A549 (cell line): Measurements from ENCODE around the gene PPM1G. TPM values are rescaled to one million over a fixed set of nuclear protein-coding genes. Genes with fewer than 3 reads are reported as not detected.

Experiments
- ATAC-seq, 2 experiments: fragments of 200-7000 bp in 1 of 2; fragments of >200 bp in 1 of 2; cut with Nextera tagmentation in 1 of 2; cut with Tn5 transposase in 1 of 2; 3 replicates each; pipeline versions ENCODE4 v1.8.0 to v1.9.1; 2018 to 2020; ENCODE audit warnings: mild to moderate bottlenecking in 1 of 2, moderate library complexity in 1 of 2
- CTCF ChIA-PET: fragments of 300-600 bp; sonication (Branson Sonifier 250); formaldehyde crosslinking; extraction: SDS; loops from one replicate; lab custom pipeline; 2021; ENCODE audit warnings: antibody characterized with exemption, inconsistent platforms; lab: Yijun Ruan, JAX
- POLR2A ChIA-PET: fragments of 350-600 bp; formaldehyde crosslinking; extraction: SDS; loops from one replicate; lab custom pipeline; 2021; ENCODE audit warnings: antibody characterized with exemption, inconsistent platforms; lab: Yijun Ruan, JAX
- DNase-seq, 2 experiments: peaks; one replicate each; pipeline versions ENCODE4 v3.0.0 to v3.0.0-alpha.2; 2011 to 2016; ENCODE audit warnings: low read depth in 1 of 2, low spot score in 1 of 2
- FAIRE-seq: peaks from 2 replicates; lab custom pipeline; 2011; peaks lifted over from hg19 to GRCh38; lab: Jason Lieb, UNC
- H3K27ac ChIP-seq, 2 experiments: fragments of >200 bp; sonication (Bioruptor Twin); formaldehyde crosslinking; 3 replicates each; pipeline ENCODE4 v1.5.1; 2016 to 2017
- H3K4me1 ChIP-seq: fragments of >200 bp; sonication (Bioruptor Twin); formaldehyde crosslinking; 3 replicates; pipeline ENCODE4 v1.6.1; 2016
- H3K4me2 ChIP-seq: fragments of >200 bp; sonication (Bioruptor Twin); formaldehyde crosslinking; 3 replicates; pipeline ENCODE4 v1.6.1; 2016
- H3K4me3 ChIP-seq: fragments of >200 bp; sonication (Bioruptor Twin); formaldehyde crosslinking; 3 replicates; pipeline ENCODE4 v1.5.1; 2016
- H3K9me3 ChIP-seq: fragments of >200 bp; sonication (Bioruptor Twin); formaldehyde crosslinking; 3 replicates; pipeline ENCODE4 v1.6.1; 2016
- BHLHE40 ChIP-seq: IDR thresholded peaks from 2 replicates; pipeline ENCODE4 v1.6.1; 2012; ENCODE audit warnings: low read depth, low read length, inconsistent platforms
- CBX8 ChIP-seq: fragments of 200-600 bp; sonication (generic); IDR thresholded peaks from 2 replicates; pipeline ENCODE4 v1.6.1; 2016
- CHD4 ChIP-seq: fragments of 200-600 bp; sonication (generic); IDR thresholded peaks from 2 replicates; pipeline ENCODE4 v1.6.1; 2016; ENCODE audit warnings: antibody characterized with exemption, mild to moderate bottlenecking, borderline replicate concordance
- CTCF ChIP-seq: fragments of >200 bp; sonication (Bioruptor Twin); formaldehyde crosslinking; IDR thresholded peaks from 3 replicates; pipeline ENCODE4 v1.5.1; 2016
- ESRRA ChIP-seq: fragments of 150-350 bp; IDR thresholded peaks from 2 replicates; pipeline ENCODE4 v1.6.1; 2014; ENCODE audit warnings: mild to moderate bottlenecking, low read length, borderline replicate concordance
- FOSB ChIP-seq: fragments of 250-450 bp; sonication (Bioruptor Pico); IDR thresholded peaks from 2 replicates; pipeline ENCODE4 v1.5.0; 2020; ENCODE audit warnings: mild to moderate bottlenecking, moderate library complexity
- FOSL2 ChIP-seq, 2 experiments: fragments of 450-650 bp in 1 of 2; fragments of >200 bp in 1 of 2; sonication (Bioruptor Twin) in 1 of 2; formaldehyde crosslinking; IDR thresholded peaks; 2 replicates each; pipeline versions ENCODE4 v1.5.0 to v1.6.1; 2016 to 2020; ENCODE audit warnings: mild to moderate bottlenecking in 1 of 2, moderate library complexity in 1 of 2
- FOXS1 ChIP-seq: fragments of 250-450 bp; sonication (Bioruptor Pico); IDR thresholded peaks from 2 replicates; pipeline ENCODE4 v1.5.0; 2020; ENCODE audit warnings: mild to moderate bottlenecking, moderate library complexity
- GATA3 ChIP-seq: IDR thresholded peaks from 2 replicates; pipeline ENCODE4 v1.6.1; 2012; ENCODE audit warnings: borderline replicate concordance
- HOXA7 ChIP-seq: fragments of 250-450 bp; sonication (Bioruptor Pico); IDR thresholded peaks from 2 replicates; pipeline ENCODE4 v1.5.0; 2020; ENCODE audit warnings: mild to moderate bottlenecking, moderate library complexity
- HOXB5 ChIP-seq: fragments of 250-450 bp; sonication (Bioruptor Pico); IDR thresholded peaks from 2 replicates; pipeline ENCODE4 v1.5.0; 2020; ENCODE audit warnings: mild to moderate bottlenecking, moderate library complexity
- JUNB ChIP-seq: fragments of >200 bp; sonication (Bioruptor Twin); formaldehyde crosslinking; IDR thresholded peaks from 2 replicates; pipeline ENCODE4 v1.6.1; 2016
- KDM1A ChIP-seq: fragments of 200-600 bp; sonication (generic); IDR thresholded peaks from 2 replicates; pipeline ENCODE4 v1.6.1; 2016; ENCODE audit warnings: low read depth, mild to moderate bottlenecking
- KDM5A ChIP-seq: fragments of 200-600 bp; sonication (generic); IDR thresholded peaks from 2 replicates; pipeline ENCODE4 v1.6.1; 2016; ENCODE audit warnings: antibody characterized with exemption, mild to moderate bottlenecking
- MAZ ChIP-seq: fragments of 150-350 bp; IDR thresholded peaks from 2 replicates; pipeline ENCODE4 v1.6.1; 2014; ENCODE audit warnings: antibody characterized with exemption, low read depth, low read length, borderline replicate concordance
- NFE2L2 ChIP-seq: fragments of 150-350 bp; conservative IDR thresholded peaks from 2 replicates; pipeline ENCODE4 v1.6.1; 2014; ENCODE audit warnings: low read length
- PBX3 ChIP-seq: IDR thresholded peaks from 2 replicates; pipeline ENCODE4 v1.6.1; 2012
- POLR2AphosphoS2 ChIP-seq: conservative IDR thresholded peaks from 2 replicates; pipeline ENCODE4 v1.6.1; 2012; ENCODE audit warnings: low read length, improper control_type of control experiment, inconsistent platforms
- RFX5 ChIP-seq: fragments of 450-650 bp; IDR thresholded peaks from 2 replicates; pipeline ENCODE4 v1.7.1; 2014; ENCODE audit warnings: antibody characterized with exemption, mild to moderate bottlenecking, moderate library complexity
- RNF2 ChIP-seq: fragments of 200-600 bp; sonication (generic); IDR thresholded peaks from 2 replicates; pipeline ENCODE4 v1.6.1; 2016; ENCODE audit warnings: low read depth, mild to moderate bottlenecking, antibody characterized with exemption, moderate library complexity, borderline replicate concordance
- SMC3 ChIP-seq: fragments of >200 bp; sonication (Bioruptor Twin); formaldehyde crosslinking; IDR thresholded peaks from 3 replicates; pipeline ENCODE4 v1.6.1; 2018; ENCODE audit warnings: inconsistent platforms
- TP53 ChIP-seq: fragments of 250-450 bp; sonication (Bioruptor Pico); IDR thresholded peaks from 2 replicates; pipeline ENCODE4 v1.5.0; 2021; ENCODE audit warnings: mild to moderate bottlenecking, moderate library complexity
- USF2 ChIP-seq: fragments of 450-650 bp; IDR thresholded peaks from 2 replicates; pipeline ENCODE4 v1.6.1; 2014; ENCODE audit warnings: antibody characterized with exemption
- ZNF302 ChIP-seq: fragments of 250-450 bp; sonication (Bioruptor Pico); IDR thresholded peaks from 2 replicates; pipeline ENCODE4 v1.9.0; 2021; ENCODE audit warnings: inconsistent platforms, mild to moderate bottlenecking, moderate library complexity
- WGBS: methylation state at CpG from one replicate; pipeline ENCODE4 v1.1.6; 2017; ENCODE audit errors: missing lambda C conversion rate; 5-methylcytosine and 5-hydroxymethylcytosine counted together
- polyA plus RNA-seq, 4 experiments: library from polyadenylated mRNA; depleted of rRNA in 3 of 4; stranded (reverse); fragments of >200 nt; fragmentation: RNase III in 1 of 4; extraction: RNeasy Plus Mini Kit Qiagen cat#74134 plus additional on column Dnase treatment in 1 of 4; gene quantifications; 2 replicates in 3 of 4; 3 replicates in 1 of 4; pipeline ENCODE4 v1.2.3, GENCODE V29; 2011 to 2017
- TF ChIP-seq, protein P1 (sequence below): fragments of 250-450 bp; sonication (Bioruptor Pico); IDR thresholded peaks from 2 replicates; pipeline ENCODE4 v1.5.0; 2021; ENCODE audit warnings: mild to moderate bottlenecking, moderate library complexity, borderline replicate concordance
- TF ChIP-seq, protein P2 (sequence below): fragments of 250-450 bp; sonication (Bioruptor Pico); IDR thresholded peaks from 2 replicates; pipeline ENCODE4 v1.5.0; 2020; ENCODE audit warnings: low read depth, mild to moderate bottlenecking, moderate library complexity

PPM1G gene
- polyA plus RNA-seq, 2 of the 4 experiments (the other 2 are of a cell fraction): 129 to 230 TPM

DNA sequence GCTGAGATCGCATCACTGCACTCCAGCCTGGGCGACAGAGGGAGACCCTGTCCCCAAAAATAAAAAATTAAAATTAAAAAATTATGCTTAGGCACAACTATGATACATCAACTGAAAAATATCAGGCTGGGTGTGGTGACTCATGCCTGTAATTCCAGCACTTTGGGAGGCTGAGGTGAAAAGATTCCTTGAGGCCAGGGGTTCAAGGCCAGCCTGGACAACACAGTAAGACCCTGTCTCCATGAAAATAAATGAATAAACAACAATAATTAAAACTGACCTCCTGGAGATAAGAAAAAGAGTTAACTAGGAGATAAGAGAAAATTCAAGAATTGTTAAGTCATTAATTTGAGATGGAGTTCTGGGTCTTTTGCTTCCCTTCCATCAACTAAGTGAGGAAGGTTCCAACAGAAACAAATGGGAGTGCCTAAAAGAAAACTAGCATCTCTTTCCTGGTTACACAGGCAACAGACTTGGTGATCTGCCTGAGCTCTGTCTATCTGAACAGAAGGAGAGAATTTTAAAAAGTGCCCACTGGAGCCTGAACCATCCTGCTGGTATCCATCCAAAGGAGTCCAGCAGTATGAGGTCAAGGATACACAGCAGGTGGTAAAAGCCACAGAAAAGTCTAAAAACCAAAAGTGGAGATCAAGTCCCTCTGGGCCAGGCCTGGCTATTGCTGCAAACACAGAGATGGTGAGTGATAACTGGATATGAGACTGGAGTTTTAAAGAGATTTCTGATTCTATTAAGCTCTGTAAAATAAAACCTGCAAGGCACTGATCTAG lies 8.8 kb downstream of the PPM1G start:
- WGBS: 92% methylated on average over 2 of the region's 2 CpGs
- ATAC-seq: no peak
- no peak for FAIRE-seq
- TF ChIP-seq PBX3 (no peak), FOSL2 (IDR thresholded peaks at IDR 0.05) (no peak), FOSL2 (CRISPR knock-in tag; IDR thresholded peaks at IDR 0.05) (peak; percentile 32; the same call in 1 of the 2 replicates)
- TF ChIP-seq, all 56 proteins: peak for 1
- Histone ChIP-seq H3K4me2 (no peak overlapping the region), H3K4me1 (0 out of 3 replicates have a peak, but pooled peaks cover 3% of the 10 kb centered on the region), H3K9me3 (no peaks in the 10 kb centered on the region), H3K4me3 (no peak overlapping the region), H3K27ac (no peak overlapping the region)
- ChIA-PET CTCF (interaction anchor here (1.5 to 2.4 kb wide), 2 partner anchors 9 to 16 kb away, joined by 4 to 7 read pairs; partner anchors contain the start of gene PPM1G), POLR2A (interaction anchor here (1.0 kb wide), 1 partner anchor 9 kb away, joined by 4 read pairs; the partner anchor contains the start of gene PPM1G)
- DNase-seq: no peak

DNA sequence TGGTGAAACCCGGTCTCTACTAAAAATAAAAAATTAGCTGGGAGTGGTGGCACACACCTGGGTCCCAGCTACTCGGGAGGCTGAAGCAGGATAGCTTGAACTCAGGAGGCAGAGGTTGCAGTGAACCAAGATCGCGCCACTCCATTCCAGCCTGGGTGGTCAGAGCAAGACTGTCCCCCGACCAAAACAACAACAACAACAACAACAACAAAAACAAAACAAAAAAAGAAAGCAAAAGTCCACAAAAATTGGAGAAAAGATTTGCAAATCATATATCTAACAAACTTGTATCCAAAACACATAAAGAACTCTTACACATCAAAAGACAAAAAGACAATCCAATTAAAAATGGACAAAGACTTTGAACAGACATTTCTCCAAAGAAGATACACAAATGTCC lies 10.4 kb downstream of the PPM1G start:
- DNase-seq (no peak), ATAC-seq (no peak), FAIRE-seq (no peak)
- WGBS: 93% methylated on average over 5 of the region's 5 CpGs
- Histone ChIP-seq H3K4me1 (0 out of 3 replicates have a peak, but pooled peaks cover 3% of the 10 kb centered on the region), H3K9me3 (no peaks in the 10 kb centered on the region), H3K4me3 (no peak overlapping the region), H3K27ac (no peak overlapping the region), H3K4me2 (no peak overlapping the region)
- POLR2A ChIA-PET: interaction anchor here (1.1 kb wide), 1 partner anchor 29 kb away, joined by 3 read pairs; the partner anchor contains the start of gene NRBP1
- CTCF ChIA-PET: interaction anchor here (2.3 kb wide), 1 partner anchor 9 kb away, joined by 15 read pairs; the partner anchor contains the start of gene PPM1G
- TF ChIP-seq HOXB5 (CRISPR knock-in tag) (no peak), KDM1A (no peak), GATA3 (no peak), ZNF302 (CRISPR knock-in tag) (no peak), RFX5 (no peak), BHLHE40 (no peak)
- TF ChIP-seq, protein P1, sequence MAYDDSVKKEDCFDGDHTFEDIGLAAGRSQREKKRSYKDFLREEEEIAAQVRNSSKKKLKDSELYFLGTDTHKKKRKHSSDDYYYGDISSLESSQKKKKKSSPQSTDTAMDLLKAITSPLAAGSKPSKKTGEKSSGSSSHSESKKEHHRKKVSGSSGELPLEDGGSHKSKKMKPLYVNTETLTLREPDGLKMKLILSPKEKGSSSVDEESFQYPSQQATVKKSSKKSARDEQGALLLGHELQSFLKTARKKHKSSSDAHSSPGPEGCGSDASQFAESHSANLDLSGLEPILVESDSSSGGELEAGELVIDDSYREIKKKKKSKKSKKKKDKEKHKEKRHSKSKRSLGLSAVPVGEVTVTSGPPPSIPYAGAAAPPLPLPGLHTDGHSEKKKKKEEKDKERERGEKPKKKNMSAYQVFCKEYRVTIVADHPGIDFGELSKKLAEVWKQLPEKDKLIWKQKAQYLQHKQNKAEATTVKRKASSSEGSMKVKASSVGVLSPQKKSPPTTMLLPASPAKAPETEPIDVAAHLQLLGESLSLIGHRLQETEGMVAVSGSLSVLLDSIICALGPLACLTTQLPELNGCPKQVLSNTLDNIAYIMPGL (CRISPR knock-in tag): no peak
- TF ChIP-seq, protein P2, sequence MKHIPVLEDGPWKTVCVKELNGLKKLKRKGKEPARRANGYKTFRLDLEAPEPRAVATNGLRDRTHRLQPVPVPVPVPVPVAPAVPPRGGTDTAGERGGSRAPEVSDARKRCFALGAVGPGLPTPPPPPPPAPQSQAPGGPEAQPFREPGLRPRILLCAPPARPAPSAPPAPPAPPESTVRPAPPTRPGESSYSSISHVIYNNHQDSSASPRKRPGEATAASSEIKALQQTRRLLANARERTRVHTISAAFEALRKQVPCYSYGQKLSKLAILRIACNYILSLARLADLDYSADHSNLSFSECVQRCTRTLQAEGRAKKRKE (CRISPR knock-in tag): no peak

DNA sequence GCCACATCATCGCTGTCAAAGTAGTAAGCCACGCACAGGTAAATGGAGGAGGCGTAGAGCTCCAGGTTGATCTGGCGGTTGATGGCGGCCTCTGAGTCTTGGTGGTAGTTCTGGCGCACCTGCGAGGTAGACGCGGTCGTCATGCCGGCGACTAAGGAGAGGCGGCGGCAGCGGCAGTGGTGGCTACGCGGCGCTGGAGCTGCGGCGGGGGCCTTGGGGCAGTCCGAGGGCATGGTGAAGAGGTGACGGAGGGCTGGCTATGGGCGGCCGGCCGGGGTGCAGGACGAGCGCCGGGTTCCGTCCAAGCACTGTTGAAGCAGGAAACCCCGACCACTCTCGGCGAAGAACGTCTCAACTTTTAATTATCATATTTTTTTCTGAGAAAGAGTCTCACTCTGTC lies 16.2 kb downstream of the PPM1G start:
- POLR2A ChIA-PET: no interaction called here
- no peak overlapping the region for H3K4me3 ChIP-seq
- no peak overlapping the region for H3K27ac ChIP-seq
- no peak overlapping the region for H3K4me2 ChIP-seq
- no peak for ATAC-seq
- H3K4me1 ChIP-seq: no peaks in the 10 kb centered on the region
- CTCF ChIA-PET: interaction anchor here (1.6 kb wide), 1 partner anchor 16 kb away, joined by 5 read pairs; the partner anchor contains the start of gene PPM1G
- 97% methylated on average over 33 of the region's 33 CpGs for WGBS
- FAIRE-seq: no peak
- H3K9me3 ChIP-seq: no peaks in the 10 kb centered on the region
- no peak for DNase-seq
- TF ChIP-seq CTCF (no peak), KDM5A (no peak), HOXA7 (CRISPR knock-in tag) (no peak), FOXS1 (CRISPR knock-in tag) (no peak), CHD4 (no peak), MAZ (no peak), TP53 (CRISPR knock-in tag) (no peak), CBX8 (no peak), FOSB (no peak), USF2 (no peak), ESRRA (no peak), POLR2AphosphoS2 (no peak), SMC3 (no peak), RNF2 (no peak), JUNB (no peak), NFE2L2 (no peak)
